Endodermal cell (in vitro differentiated cells): ENCODE measurements around the gene RPL18. TPM values are rescaled to one million over a fixed set of nuclear protein-coding genes. Genes with fewer than 3 reads are reported as not detected.

Experiments
- DNase-seq: peaks from one replicate; pipeline ENCODE4 v3.0.0-alpha.2; 2017
- H3K27ac ChIP-seq: 2 replicates; pipeline ENCODE4 v1.5.1; 2013; ENCODE audit warnings: mild to moderate bottlenecking, low read depth, low read length, moderate library complexity
- H3K27me3 ChIP-seq: 2 replicates; pipeline ENCODE4 v1.6.1; 2013; ENCODE audit warnings: mild to moderate bottlenecking, low read length, moderate library complexity; ENCODE audit not compliant: insufficient read depth, control insufficient read depth, poor library complexity, severe bottlenecking
- H3K36me3 ChIP-seq: 2 replicates; pipeline ENCODE4 v1.7.0; 2013; ENCODE audit warnings: mild to moderate bottlenecking, low read length, moderate library complexity; ENCODE audit not compliant: control insufficient read depth, insufficient read depth
- H3K4me1 ChIP-seq: one replicate; pipeline ENCODE4 v1.7.0; 2013; ENCODE audit warnings: low read length; ENCODE audit not compliant: control insufficient read depth, insufficient read depth
- H3K4me3 ChIP-seq: 2 replicates; pipeline ENCODE4 v1.5.1; 2013; ENCODE audit warnings: mild to moderate bottlenecking, low read length, moderate library complexity
- H3K9ac ChIP-seq: 2 replicates; pipeline ENCODE4 v1.6.1; 2013; ENCODE audit warnings: mild to moderate bottlenecking, low read length, moderate library complexity; ENCODE audit not compliant: poor library complexity, severe bottlenecking; ENCODE audit errors: extremely low read depth
- H3K9me3 ChIP-seq: 2 replicates; pipeline ENCODE4 v1.6.1; 2013; ENCODE audit warnings: mild to moderate bottlenecking, low read length, moderate library complexity; ENCODE audit not compliant: control insufficient read depth
- H3K27ac Mint-ChIP-seq: 2 replicates; pipeline ENCODE4 v1.8.0; 2020; ENCODE audit warnings: mixed read lengths
- H3K27me3 Mint-ChIP-seq: 2 replicates; pipeline ENCODE4 v1.8.0; 2021; ENCODE audit warnings: mild to moderate bottlenecking, mixed read lengths; ENCODE audit not compliant: insufficient read depth
- H3K36me3 Mint-ChIP-seq: 2 replicates; pipeline ENCODE4 v1.8.0; 2020; ENCODE audit warnings: low read depth, mixed read lengths
- H3K4me1 Mint-ChIP-seq: 2 replicates; pipeline ENCODE4 v1.8.0; 2020; ENCODE audit warnings: mixed read lengths
- H3K4me3 Mint-ChIP-seq: 2 replicates; pipeline ENCODE4 v1.8.0; 2020; ENCODE audit warnings: mild to moderate bottlenecking, moderate library complexity, mixed read lengths
- H3K9me3 Mint-ChIP-seq: 2 replicates; pipeline ENCODE4 v1.8.0; 2020; ENCODE audit warnings: mild to moderate bottlenecking, mixed read lengths
- CTCF ChIP-seq: fragments of 200-600 bp; sonication (generic); conservative IDR thresholded peaks from 2 replicates; pipeline ENCODE4 v1.5.0; 2021; ENCODE audit warnings: antibody characterized with exemption, mild to moderate bottlenecking
- WGBS, 2 experiments: methylation state at CpG; one replicate each; pipeline versions ENCODE4 v1.1.5 to v1.1.7; 2013; ENCODE audit warnings: missing lambda C conversion rate in 2 of 2, mixed read lengths in 1 of 2; ENCODE audit not compliant: insufficient coverage in 1 of 2, insufficient read length in 1 of 2; 5-methylcytosine and 5-hydroxymethylcytosine counted together
- total RNA-seq, 2 donors: library from RNA; stranded (reverse); fragmentation: NEBNext Ultra II Directional in 1 of 2; extraction: Animal tissue kit (Norgen Biotek cat#: 25700) in 1 of 2; gene quantifications; 2 replicates in 1 of 2; 3 replicates in 1 of 2; pipeline ENCODE4 v1.2.1, GENCODE V29; 2021

Gene RPL18
- total RNA-seq, 2 donors from 2014 or later, result 1,531 to 1,574 TPM

- no peaks in the 10 kb centered on the region for H3K9me3 Mint-ChIP-seq
Observed at GRCh38 chr19:48596237-48596636, 22.7 kb downstream of the RPL18 start.

GRCh38 chr19:48595833-48596232 lies 23.1 kb downstream of the RPL18 start:
- no peak overlapping the region for H3K27ac ChIP-seq
- H3K9ac ChIP-seq, result no peak overlapping the region
- no peak overlapping the region for H3K4me3 ChIP-seq
- Mint-ChIP-seq H3K27me3 (peaks cover 8% of the 10 kb centered on the region), H3K9me3 (no peaks in the 10 kb centered on the region), H3K4me1 (peaks cover 4% of the 10 kb centered on the region), H3K4me3 (no peak overlapping the region), H3K27ac (no peak overlapping the region), H3K36me3 (no peaks in the 10 kb centered on the region)
- H3K9me3 ChIP-seq, result no peaks in the 10 kb centered on the region
- 89 to 94% methylated on average over 5 to 6 of the region's 6 CpGs for WGBS, 2 experiments
- H3K27me3 ChIP-seq, result no peaks in the 10 kb centered on the region
- DNase-seq, result no peak
- no peaks in the 10 kb centered on the region for H3K36me3 ChIP-seq
- no peak for TF ChIP-seq CTCF
- H3K4me1 ChIP-seq, result no peaks in the 10 kb centered on the region

More at GRCh38 chr19:48596237-48596636, 22.7 kb downstream of the RPL18 start:
- H3K4me1 ChIP-seq, result no peaks in the 10 kb centered on the region
- 89 to 93% methylated on average over 2 to 4 of the region's 4 CpGs for WGBS, 2 experiments
- H3K27ac ChIP-seq, result no peak overlapping the region
- no peak overlapping the region for H3K9ac ChIP-seq
- peaks cover 4% of the 10 kb centered on the region for H3K4me1 Mint-ChIP-seq
- H3K36me3 Mint-ChIP-seq, result no peaks in the 10 kb centered on the region
- no peak overlapping the region for H3K27ac Mint-ChIP-seq
- no peak overlapping the region for H3K4me3 ChIP-seq
- no peaks in the 10 kb centered on the region for H3K9me3 ChIP-seq
- no peak for DNase-seq
- no peak overlapping the region for H3K4me3 Mint-ChIP-seq
- H3K27me3 ChIP-seq, result no peaks in the 10 kb centered on the region
- no peak for TF ChIP-seq CTCF
- H3K27me3 Mint-ChIP-seq, result peaks cover 4% of the 10 kb centered on the region
- H3K36me3 ChIP-seq, result no peaks in the 10 kb centered on the region

- no peak for DNase-seq
- Mint-ChIP-seq H3K4me3 (no peak overlapping the region), H3K9me3 (no peaks in the 10 kb centered on the region), H3K27me3 (peaks cover 11% of the 10 kb centered on the region), H3K36me3 (no peaks in the 10 kb centered on the region), H3K4me1 (peaks cover 4% of the 10 kb centered on the region), H3K27ac (no peak overlapping the region)
- Histone ChIP-seq H3K4me1 (no peaks in the 10 kb centered on the region), H3K9me3 (no peaks in the 10 kb centered on the region), H3K27me3 (no peaks in the 10 kb centered on the region), H3K4me3 (no peak overlapping the region), H3K36me3 (no peaks in the 10 kb centered on the region), H3K9ac (no peak overlapping the region), H3K27ac (no peak overlapping the region)
- 84 to 89% methylated on average over 9 of the region's 9 CpGs for WGBS, 2 experiments
- no peak for TF ChIP-seq CTCF
Observed at GRCh38 chr19:48595171-48595570, 23.8 kb downstream of the RPL18 start.
